ENCODE results near the gene NDUFB10.

GRCh38 chr16:2001456-2002355 lies 42.4 kb downstream of the NDUFB10 start:
- TF ChIP-seq GATA3 (IDR thresholded peaks at IDR 0.05; ENCODE audit: low read depth, low read length), result no peak
- TF ChIP-seq GATA2 (IDR thresholded peaks at IDR 0.05; ENCODE audit: low read depth, low read length), result no peak
